H1 (cell line): Measurements from ENCODE around the gene DPP10. TPM values are rescaled to one million over a fixed set of nuclear protein-coding genes. Genes with fewer than 3 reads are reported as not detected.

Source experiments
- CTCF ChIA-PET: fragments of 300-600 bp; sonication (Branson Sonifier 250); formaldehyde crosslinking; loops from one replicate; lab custom pipeline; 2021; ENCODE audit not compliant: partially characterized antibody; lab: Charles Lee
- POLR2A ChIA-PET: fragments of 300-600 bp; sonication (Branson Sonifier 250); formaldehyde crosslinking; loops from one replicate; lab custom pipeline; 2021; ENCODE audit warnings: inconsistent platforms; ENCODE audit not compliant: partially characterized antibody; lab: Charles Lee
- DNase-seq, 2 experiments: peaks; one replicate each; pipeline versions ENCODE4 v3.0.0 to v3.0.0-alpha.2; 2010 to 2022; ENCODE audit warnings: low spot score in 2 of 2, low read depth in 1 of 2, mixed read lengths in 1 of 2
- FAIRE-seq: peaks from 2 replicates; lab custom pipeline; 2011; peaks lifted over from hg19 to GRCh38; lab: Jason Lieb, UNC
- H2AFZ ChIP-seq: 2 replicates; pipeline ENCODE4 v1.8.1; 2012; ENCODE audit warnings: low read length, inconsistent platforms
- H2AK5ac ChIP-seq: 2 replicates; pipeline ENCODE4 v1.6.1; 2013; ENCODE audit warnings: low read depth, low read length
- H2BK120ac ChIP-seq: replicated peaks from 2 replicates; pipeline ENCODE3; 2013; ENCODE audit warnings: low read depth, low read length, inconsistent platforms
- H2BK12ac ChIP-seq: 2 replicates; pipeline ENCODE4 v1.6.1; 2013; ENCODE audit warnings: low read depth, low read length
- H2BK15ac ChIP-seq: 2 replicates; pipeline ENCODE4 v1.6.1; 2013; ENCODE audit warnings: low read length
- H2BK20ac ChIP-seq: 2 replicates; pipeline ENCODE4 v1.6.1; 2013; ENCODE audit warnings: low read length
- H2BK5ac ChIP-seq: 2 replicates; pipeline ENCODE4 v1.6.1; 2013; ENCODE audit warnings: low read depth, low read length
- H3K14ac ChIP-seq: 2 replicates; pipeline ENCODE4 v1.6.1; 2013; ENCODE audit warnings: inconsistent platforms; ENCODE audit not compliant: insufficient read length
- H3K18ac ChIP-seq: 2 replicates; pipeline ENCODE4 v1.6.1; 2013; ENCODE audit warnings: low read length; ENCODE audit errors: extremely low read depth
- H3K23ac ChIP-seq: 2 replicates; pipeline ENCODE4 v1.6.1; 2013; ENCODE audit warnings: inconsistent platforms; ENCODE audit not compliant: insufficient read length
- H3K23me2 ChIP-seq: 2 replicates; pipeline ENCODE4 v1.6.1; 2013; ENCODE audit warnings: low read depth, low read length
- H3K27ac ChIP-seq: 2 replicates; pipeline ENCODE4 v1.6.1; 2011; ENCODE audit warnings: low read depth, low read length, inconsistent platforms
- H3K27me3 ChIP-seq, 4 experiments: replicated peaks in 1 of 4; 1 replicate in 1 of 4; 2 replicates in 3 of 4; pipeline versions ENCODE4 v1.6.1 to v1.8.1; 2011 to 2013; ENCODE audit warnings: low read length in 3 of 4, mild to moderate bottlenecking in 3 of 4, inconsistent platforms in 2 of 4, mixed read lengths in 2 of 4, moderate library complexity in 1 of 4; ENCODE audit not compliant: control insufficient read depth in 3 of 4, insufficient read depth in 3 of 4; ENCODE audit errors: extremely low read depth in 1 of 4
- H3K36me3 ChIP-seq, 4 experiments: 2 replicates each; pipeline versions ENCODE4 v1.6.1 to v1.8.1; 2011 to 2013; ENCODE audit warnings: mild to moderate bottlenecking in 4 of 4, low read length in 3 of 4, moderate library complexity in 2 of 4, control low read depth in 1 of 4, inconsistent platforms in 1 of 4; ENCODE audit not compliant: insufficient read depth in 4 of 4, control insufficient read depth in 2 of 4
- H3K4ac ChIP-seq: replicated peaks from 2 replicates; pipeline ENCODE3; 2013; ENCODE audit warnings: low read length, low read depth, mixed read lengths, inconsistent platforms; ENCODE audit not compliant: insufficient read length
- H3K4me1 ChIP-seq, 4 experiments: replicated peaks in 1 of 4; 1 replicate in 1 of 4; 2 replicates in 3 of 4; pipeline versions ENCODE4 v1.6.1 to v1.8.1; 2011 to 2013; ENCODE audit warnings: low read length in 3 of 4, inconsistent platforms in 2 of 4, mixed read lengths in 1 of 4; ENCODE audit not compliant: insufficient read depth in 4 of 4, control insufficient read depth in 3 of 4
- H3K4me2 ChIP-seq, 2 experiments: 2 replicates each; pipeline versions ENCODE4 v1.6.1 to v1.8.1; 2011 to 2013; ENCODE audit warnings: low read depth in 2 of 2, low read length in 2 of 2, control low read depth in 1 of 2, inconsistent platforms in 1 of 2, mild to moderate bottlenecking in 1 of 2; ENCODE audit not compliant: insufficient read depth in 1 of 2
- H3K4me3 ChIP-seq, 4 experiments: fragments of 200-600, 300-600 bp in 1 of 4; sonication (generic), shearing (Covaris generic), sonication (Bioruptor Twin) in 1 of 4; 2 replicates each; pipeline versions ENCODE4 v1.5.1 to v1.8.1; 2011 to 2016; ENCODE audit warnings: low read length in 4 of 4, low read depth in 3 of 4, control low read depth in 2 of 4, inconsistent platforms in 2 of 4, mild to moderate bottlenecking in 2 of 4, mixed read lengths in 1 of 4, moderate library complexity in 1 of 4; ENCODE audit not compliant: insufficient read depth in 2 of 4; ENCODE audit errors: extremely low read depth in 1 of 4
- H3K56ac ChIP-seq: replicated peaks from 2 replicates; pipeline ENCODE3; 2013; ENCODE audit warnings: low read depth, mild to moderate bottlenecking, mixed read lengths, low read length, inconsistent platforms; ENCODE audit not compliant: insufficient read length
- H3K79me1 ChIP-seq: 2 replicates; pipeline ENCODE4 v1.6.1; 2013; ENCODE audit warnings: low read depth, low read length, control low read depth
- H3K79me2 ChIP-seq, 2 experiments: 2 replicates each; pipeline versions ENCODE4 v1.6.1 to v1.8.1; 2012 to 2013; ENCODE audit warnings: low read length in 2 of 2, mild to moderate bottlenecking in 2 of 2, inconsistent platforms in 1 of 2; ENCODE audit not compliant: insufficient read depth in 2 of 2, control insufficient read depth in 1 of 2
- H3K9ac ChIP-seq, 4 experiments: replicated peaks in 1 of 4; 1 replicate in 1 of 4; 2 replicates in 3 of 4; pipeline versions ENCODE4 v1.6.1 to v1.8.1; 2011 to 2013; ENCODE audit warnings: low read depth in 3 of 4, low read length in 3 of 4, control low read depth in 2 of 4, mild to moderate bottlenecking in 2 of 4, moderate library complexity in 2 of 4, inconsistent platforms in 1 of 4; ENCODE audit errors: extremely low read depth in 1 of 4
- H3K9me3 ChIP-seq, 2 experiments: 2 replicates each; pipeline versions ENCODE4 v1.6.1 to v1.8.1; 2012 to 2013; ENCODE audit warnings: mild to moderate bottlenecking in 2 of 2, moderate library complexity in 2 of 2, control low read depth in 1 of 2, inconsistent platforms in 1 of 2, low read depth in 1 of 2, low read length in 1 of 2, mixed read lengths in 1 of 2; ENCODE audit not compliant: insufficient read depth in 2 of 2
- H4K20me1 ChIP-seq, 2 experiments: replicated peaks in 1 of 2; 2 replicates each; pipeline versions ENCODE3 to v1.8.1; 2011 to 2013; ENCODE audit warnings: inconsistent platforms in 2 of 2, low read length in 2 of 2, mild to moderate bottlenecking in 1 of 2; ENCODE audit not compliant: insufficient read depth in 2 of 2, control insufficient read depth in 1 of 2
- H4K5ac ChIP-seq: 2 replicates; pipeline ENCODE4 v1.6.1; 2013; ENCODE audit warnings: low read length, low read depth, mixed read lengths, inconsistent platforms; ENCODE audit not compliant: insufficient read length
- H4K8ac ChIP-seq: 2 replicates; pipeline ENCODE4 v1.8.0; 2013; ENCODE audit warnings: mild to moderate bottlenecking, moderate library complexity, low read length, inconsistent platforms; ENCODE audit not compliant: insufficient read depth; ENCODE audit errors: extremely low read depth
- H4K91ac ChIP-seq: replicated peaks from 2 replicates; pipeline ENCODE3; 2013; ENCODE audit warnings: low read length, mixed read lengths, inconsistent platforms; ENCODE audit not compliant: insufficient read length
- ASH2L ChIP-seq: fragments of 200-600, 300-600 bp; sonication (generic); IDR thresholded peaks from one replicate; pipeline ENCODE4 v1.7.1; 2017; ENCODE audit warnings: low read length
- BACH1 ChIP-seq: IDR thresholded peaks from 2 replicates; pipeline ENCODE4 v1.6.1; 2012; ENCODE audit warnings: low read length, improper control_type of control experiment
- FOSL1 ChIP-seq: IDR thresholded peaks from 2 replicates; pipeline ENCODE4 v1.6.1; 2011; ENCODE audit warnings: mild to moderate bottlenecking, low read depth, low read length, moderate library complexity; ENCODE audit not compliant: insufficient read depth
- GABPA ChIP-seq: IDR thresholded peaks from 2 replicates; pipeline ENCODE4 v1.6.1; 2011; ENCODE audit warnings: mild to moderate bottlenecking, low read length, moderate library complexity, borderline replicate concordance; ENCODE audit not compliant: insufficient read depth
- JUND ChIP-seq: IDR thresholded peaks from 2 replicates; pipeline ENCODE4 v1.6.1; 2011; ENCODE audit warnings: mild to moderate bottlenecking, improper control_type of control experiment, low read length
- KDM1A ChIP-seq: fragments of 200-600, 300-600 bp; sonication (generic); IDR thresholded peaks from 2 replicates; pipeline ENCODE4 v1.7.1; 2016; ENCODE audit warnings: mild to moderate bottlenecking, low read length, borderline replicate concordance
- MAFK ChIP-seq: IDR thresholded peaks from 2 replicates; pipeline ENCODE4 v1.6.1; 2012; ENCODE audit warnings: low read depth, mild to moderate bottlenecking, improper control_type of control experiment, low read length
- NRF1 ChIP-seq: IDR thresholded peaks from 2 replicates; pipeline ENCODE4 v1.6.1; 2011; ENCODE audit warnings: mild to moderate bottlenecking, low read depth, low read length, improper control_type of control experiment
- POU5F1 ChIP-seq: IDR thresholded peaks from 2 replicates; pipeline ENCODE4 v1.6.1; 2011; ENCODE audit warnings: low read depth, mild to moderate bottlenecking, low read length, moderate library complexity
- RAD21 ChIP-seq, 2 experiments: IDR thresholded peaks in 1 of 2; conservative IDR thresholded peaks in 1 of 2; 2 replicates each; pipeline ENCODE4 v1.6.1; 2011; ENCODE audit warnings: low read depth in 2 of 2, low read length in 2 of 2, improper control_type of control experiment in 1 of 2, inconsistent platforms in 1 of 2, mild to moderate bottlenecking in 1 of 2, moderate library complexity in 1 of 2
- SIN3A ChIP-seq, 2 experiments: IDR thresholded peaks in 1 of 2; conservative IDR thresholded peaks in 1 of 2; 2 replicates each; pipeline ENCODE4 v1.6.1; 2011 to 2012; ENCODE audit warnings: low read length in 2 of 2, improper control_type of control experiment in 1 of 2, low read depth in 1 of 2, mild to moderate bottlenecking in 1 of 2
- SP4 ChIP-seq: IDR thresholded peaks from 2 replicates; pipeline ENCODE4 v1.6.1; 2012; ENCODE audit warnings: low read length, inconsistent platforms
- TBP ChIP-seq: IDR thresholded peaks from 2 replicates; pipeline ENCODE4 v1.6.1; 2011; ENCODE audit warnings: low read depth, low read length, improper control_type of control experiment
- WGBS, 2 experiments: shearing (Covaris generic) in 1 of 2; methylation state at CpG; one replicate each; pipeline versions ENCODE4 v1.1.6 to v1.1.7; 2013 to 2015; ENCODE audit warnings: low lambda C conversion rate in 2 of 2, mixed read lengths in 2 of 2, inconsistent platforms in 1 of 2, low coverage in 1 of 2, missing lambda C conversion rate in 1 of 2; ENCODE audit not compliant: insufficient replicate concordance in 2 of 2, insufficient coverage in 1 of 2, insufficient read length in 1 of 2; ENCODE audit errors: extremely low coverage in 1 of 2, missing lambda C conversion rate in 1 of 2; 5-methylcytosine and 5-hydroxymethylcytosine counted together
- polyA plus RNA-seq, 7 experiments: library from polyadenylated mRNA; depleted of rRNA in 3 of 7; stranded (reverse) in 5 of 7; unstranded in 2 of 7; fragments of >200 nt in 5 of 7; fragments of 200-250 nt in 2 of 7; gene quantifications; 1 replicate in 5 of 7; 2 replicates in 1 of 7; 4 replicates in 1 of 7; pipeline versions ENCODE4 v1.2.1 to v1.2.3, GENCODE V29; 2011 to 2013; ENCODE audit warnings: missing spikeins in 2 of 7, mixed read lengths in 2 of 7
- total RNA-seq: library from RNA; stranded (reverse); fragmentation: NEBNext Ultra II Directional; extraction: Animal tissue kit (Norgen Biotek cat#: 25700); gene quantifications from 2 replicates; pipeline ENCODE4 v1.2.1, GENCODE V29; 2021
- TF ChIP-seq, protein P1 (sequence below): IDR thresholded peaks from 2 replicates; pipeline ENCODE4 v1.6.1; 2012; ENCODE audit warnings: inconsistent platforms

The DPP10 gene
- total and polyA plus RNA-seq, 2 of the 8 experiments (the other 6 are each of a cell fraction or from before 2014, with no cell fraction given) = 3.3 to 7.2 TPM

DNA sequence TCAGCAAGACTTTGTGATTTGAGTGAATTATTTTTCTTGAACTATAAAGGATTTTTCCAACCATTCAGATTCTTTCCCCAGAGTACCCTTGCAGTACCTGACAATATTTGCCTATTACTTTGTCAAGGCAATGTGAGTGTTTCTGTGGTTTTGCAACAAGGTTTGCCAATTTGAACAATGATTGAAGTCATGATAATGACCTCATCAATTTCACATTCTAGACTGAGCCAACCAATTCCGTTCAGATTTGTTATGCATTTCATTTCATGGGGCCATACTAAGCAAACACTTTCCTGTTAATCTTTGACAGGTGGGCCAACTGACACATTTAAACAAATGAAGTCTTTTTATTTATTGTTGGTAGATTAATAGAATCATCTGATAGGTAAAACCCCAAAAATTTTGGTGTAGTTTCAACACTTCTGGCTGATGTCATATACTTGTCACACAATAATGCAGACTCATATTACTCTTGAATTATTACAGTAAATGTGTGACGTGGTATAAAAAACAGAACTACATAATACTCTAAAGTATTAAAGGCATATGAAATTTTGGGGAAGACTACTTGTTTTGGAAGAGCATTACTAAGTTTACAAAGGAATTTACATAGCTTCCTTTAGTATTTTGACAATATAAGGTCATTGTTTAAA is 526.4 kb downstream of the DPP10 start:
- no peak overlapping the region for H3K27ac ChIP-seq
- FAIRE-seq = no peak
- CTCF ChIA-PET = no interaction called here
- TF ChIP-seq RAD21 (IDR thresholded peaks at IDR 0.05 in 1 of 2, conservative IDR thresholded peaks at IDR 0.05 in 1 of 2; ENCODE audit: low read depth in 2 of 2, low read length in 2 of 2) = no peak
- no peak for TF ChIP-seq SP4
- TF ChIP-seq SIN3A (conservative IDR thresholded peaks at IDR 0.05 in 1 of 2, IDR thresholded peaks at IDR 0.05 in 1 of 2; ENCODE audit: low read depth in 1 of 2, low read length in 2 of 2) = no peak
- TF ChIP-seq POU5F1 = no peak
- no peak for TF ChIP-seq NRF1
- no peak for TF ChIP-seq TBP
- TF ChIP-seq, protein P1, sequence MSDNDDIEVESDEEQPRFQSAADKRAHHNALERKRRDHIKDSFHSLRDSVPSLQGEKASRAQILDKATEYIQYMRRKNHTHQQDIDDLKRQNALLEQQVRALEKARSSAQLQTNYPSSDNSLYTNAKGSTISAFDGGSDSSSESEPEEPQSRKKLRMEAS = no peak
- TF ChIP-seq BACH1 = no peak
- TF ChIP-seq FOSL1 = no peak
- no peak for TF ChIP-seq GABPA
- no peak for TF ChIP-seq JUND
- TF ChIP-seq KDM1A = no peak
- TF ChIP-seq MAFK = no peak
- TF ChIP-seq ASH2L = no peak

More for the DNA sequence above, 526.4 kb downstream of the DPP10 start:
- Histone ChIP-seq H4K20me1 (no peaks in the 10 kb centered on the region), H2AFZ (no peak overlapping the region), H3K79me1 (no peaks in the 10 kb centered on the region), H3K27me3 (no peaks in the 10 kb centered on the region), H3K9me3 (no peaks in the 10 kb centered on the region), H3K9ac (no peak overlapping the region), H2BK120ac (no peak overlapping the region), H3K4ac (no peak overlapping the region), H3K14ac (no peak overlapping the region), H3K36me3 (no peaks in the 10 kb centered on the region), H2BK12ac (no peak overlapping the region), H2BK20ac (no peak overlapping the region), H2AK5ac (no peak overlapping the region), H3K4me1 (no peaks in the 10 kb centered on the region), H3K18ac (no peak overlapping the region), H3K23me2 (no peaks in the 10 kb centered on the region), H2BK5ac (no peak overlapping the region), H3K4me2 (no peak overlapping the region), H4K5ac (no peak overlapping the region), H2BK15ac (no peak overlapping the region), H4K8ac (no peak overlapping the region), H3K4me3 (no peak overlapping the region), H3K56ac (no peak overlapping the region), H3K23ac (no peak overlapping the region), H4K91ac (no peak overlapping the region), H3K79me2 (no peaks in the 10 kb centered on the region)
- 91% methylated on average over 2 of the region's 2 CpGs; no CpG with 5 or more reads in 1 of the 2 experiments for WGBS, 2 experiments
- no peak for DNase-seq
- POLR2A ChIA-PET = no interaction called here
